HepG2 (cell line): ENCODE results near the gene TEAD3. TPM values are rescaled to one million over a fixed set of nuclear protein-coding genes. Genes with fewer than 3 reads are reported as not detected.

ENCODE experiments used
- ATF7-NPFF ChIP-seq: sonication (generic); formaldehyde crosslinking; IDR thresholded peaks from 2 replicates; pipeline ENCODE4 v1.8.1; 2023; ENCODE audit warnings: mild to moderate bottlenecking, low read depth, missing genetic modification reagents, moderate library complexity
- ELF3 ChIP-seq: IDR thresholded peaks from 2 replicates; pipeline ENCODE4 v1.6.1; 2016; ENCODE audit warnings: missing genetic modification reagents, missing compliant biosample characterization
- ETS1 ChIP-seq: sonication (generic); formaldehyde crosslinking; IDR thresholded peaks from 2 replicates; pipeline ENCODE4 v1.4.0; 2020; ENCODE audit warnings: missing genetic modification reagents
- ETV6 ChIP-seq: sonication (generic); formaldehyde crosslinking; conservative IDR thresholded peaks from 2 replicates; pipeline ENCODE4 v1.4.0; 2020; ENCODE audit warnings: missing genetic modification reagents
- FOSL2 ChIP-seq: sonication (generic); formaldehyde crosslinking; IDR thresholded peaks from 2 replicates; pipeline ENCODE4 v1.4.0; 2020; ENCODE audit warnings: missing genetic modification reagents
- FOXM1 ChIP-seq: sonication (generic); formaldehyde crosslinking; IDR thresholded peaks from 2 replicates; pipeline ENCODE4 v1.5.0; 2020; ENCODE audit warnings: missing genetic modification reagents
- FOXO1 ChIP-seq: sonication (generic); formaldehyde crosslinking; IDR thresholded peaks from 2 replicates; pipeline ENCODE4 v1.4.0; 2020; ENCODE audit warnings: missing genetic modification reagents
- HNF4A ChIP-seq: sonication (generic); formaldehyde crosslinking; IDR thresholded peaks from 2 replicates; pipeline ENCODE4 v1.4.0; 2020; ENCODE audit warnings: missing genetic modification reagents
- HNRNPL ChIP-seq: fragments of 200-400 bp; formaldehyde crosslinking; IDR thresholded peaks from 2 replicates; pipeline ENCODE4 v1.6.1; 2017; ENCODE audit warnings: mild to moderate bottlenecking, low read depth, low read length
- MAZ ChIP-seq, 2 experiments: sonication (generic) in 1 of 2; formaldehyde crosslinking in 1 of 2; IDR thresholded peaks; 2 replicates each; pipeline versions ENCODE4 v1.5.0 to v1.6.1; 2012 to 2020; ENCODE audit warnings: low read depth in 2 of 2, mild to moderate bottlenecking in 2 of 2, borderline replicate concordance in 1 of 2, improper control_type of control experiment in 1 of 2, low read length in 1 of 2, missing genetic modification reagents in 1 of 2, moderate library complexity in 1 of 2
- MED8 ChIP-seq: sonication (generic); formaldehyde crosslinking; IDR thresholded peaks from 2 replicates; pipeline ENCODE4 v1.8.1; 2023; ENCODE audit warnings: mild to moderate bottlenecking, missing genetic modification reagents; ENCODE audit not compliant: insufficient replicate concordance
- MTF1 ChIP-seq: sonication (generic); formaldehyde crosslinking; IDR thresholded peaks from 2 replicates; pipeline ENCODE4 v1.5.0; 2020; ENCODE audit warnings: missing genetic modification reagents
- POGZ ChIP-seq: sonication (generic); formaldehyde crosslinking; IDR thresholded peaks from 2 replicates; pipeline ENCODE4 v1.4.0; 2020; ENCODE audit warnings: mild to moderate bottlenecking, missing genetic modification reagents
- ZNF235 ChIP-seq: sonication (generic); formaldehyde crosslinking; IDR thresholded peaks from 2 replicates; pipeline ENCODE4 v1.8.1; 2023; ENCODE audit warnings: mild to moderate bottlenecking, missing genetic modification reagents, borderline replicate concordance
- ZNF343 ChIP-seq: sonication (generic); formaldehyde crosslinking; IDR thresholded peaks from 2 replicates; pipeline ENCODE4 v1.4.0; 2020; ENCODE audit warnings: mild to moderate bottlenecking, missing genetic modification reagents
- ZNF484 ChIP-seq: sonication (generic); formaldehyde crosslinking; IDR thresholded peaks from 2 replicates; pipeline ENCODE4 v1.5.1; 2020; ENCODE audit warnings: mild to moderate bottlenecking, low read depth, missing genetic modification reagents, borderline replicate concordance
- ZNF496 ChIP-seq: sonication (generic); formaldehyde crosslinking; IDR thresholded peaks from 2 replicates; pipeline ENCODE4 v1.8.1; 2023; ENCODE audit warnings: mild to moderate bottlenecking, moderate library complexity, missing genetic modification reagents; ENCODE audit not compliant: insufficient replicate concordance
- ZNF644 ChIP-seq: IDR thresholded peaks from 2 replicates; pipeline ENCODE4 v1.6.1; 2016; ENCODE audit warnings: low read depth
- ZNF775 ChIP-seq: sonication (generic); formaldehyde crosslinking; IDR thresholded peaks from 2 replicates; pipeline ENCODE4 v1.4.0; 2020; ENCODE audit warnings: missing genetic modification reagents, mild to moderate bottlenecking, moderate library complexity, borderline replicate concordance
- ZNF776 ChIP-seq: sonication (generic); formaldehyde crosslinking; IDR thresholded peaks from 2 replicates; pipeline ENCODE4 v1.4.0; 2020; ENCODE audit warnings: mild to moderate bottlenecking, missing genetic modification reagents
- ZSCAN20 ChIP-seq: sonication (generic); formaldehyde crosslinking; IDR thresholded peaks from 2 replicates; pipeline ENCODE4 v1.4.0; 2020; ENCODE audit warnings: missing genetic modification reagents, mild to moderate bottlenecking, borderline replicate concordance
- polyA plus RNA-seq, 8 experiments: library from polyadenylated mRNA; depleted of rRNA in 3 of 8; stranded (reverse) in 7 of 8; unstranded in 1 of 8; fragments of >200 nt; fragmentation: Illumina TruSeq in 4 of 8; extraction: Trizol in 4 of 8; gene quantifications; 2 replicates each; pipeline versions ENCODE4 v1.2.1 to v1.2.3, GENCODE V29; 2011 to 2016; ENCODE audit warnings: low read depth in 4 of 8, missing spikeins in 1 of 8, mixed read lengths in 1 of 8; ENCODE audit not compliant: insufficient read depth in 1 of 8
- total RNA-seq, 5 experiments: library from RNA; depleted of rRNA; stranded (reverse); fragments of >200 nt; fragmentation: Illumina TruSeq; extraction: Trizol; gene quantifications; 2 replicates each; pipeline ENCODE4 v1.2.3, GENCODE V29; 2016; ENCODE audit warnings: low read depth in 1 of 5
- TF ChIP-seq, protein P1 (sequence below): conservative IDR thresholded peaks from 2 replicates; pipeline ENCODE4 v1.6.1; 2018; ENCODE audit warnings: missing genetic modification reagents

Gene TEAD3
- total and polyA plus RNA-seq, 2 of the 13 experiments (the other 11 are each of a cell fraction or from before 2014, with no cell fraction given), result 15.1 to 16.5 TPM

DNA sequence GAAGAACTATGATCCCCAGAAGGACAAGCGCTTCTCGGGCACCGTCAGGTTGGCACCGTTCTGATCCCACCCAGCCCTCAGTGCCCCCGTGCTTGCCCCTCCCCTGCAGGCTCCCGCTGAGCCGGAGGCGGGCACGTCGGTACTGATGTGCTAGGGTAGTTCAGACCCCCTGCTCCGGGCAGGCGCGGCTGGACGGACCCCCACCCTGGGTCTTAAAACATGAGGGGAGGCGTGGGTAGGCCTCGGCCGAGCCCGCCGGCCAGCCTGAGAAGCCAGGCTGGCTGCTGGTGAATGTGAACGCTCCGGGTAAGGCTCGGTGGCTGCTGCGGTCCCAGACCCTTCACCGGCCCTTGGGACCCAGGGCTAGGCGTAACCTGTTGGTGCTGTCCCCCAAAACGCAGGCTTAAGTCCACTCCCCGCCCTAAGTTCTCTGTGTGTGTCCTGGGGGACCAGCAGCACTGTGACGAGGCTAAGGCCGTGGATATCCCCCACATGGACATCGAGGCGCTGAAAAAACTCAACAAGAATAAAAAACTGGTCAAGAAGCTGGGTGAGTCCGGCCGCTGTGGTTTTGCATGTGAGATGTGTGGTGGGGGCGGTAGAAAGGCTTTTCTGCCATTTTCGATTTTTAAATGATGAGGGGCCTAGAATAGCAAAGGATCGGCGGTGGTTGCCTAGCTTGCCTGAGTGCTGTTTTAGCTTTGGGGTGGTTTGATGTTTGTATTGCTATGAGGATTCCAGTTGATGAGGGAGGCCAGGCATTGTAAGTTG, 27.7 kb downstream of the TEAD3 start (continued):
- TF ChIP-seq FOXM1 (CRISPR knock-in tag) (no peak), ELF3 (CRISPR knock-in tag) (no peak), ZNF644 (no peak), ETS1 (CRISPR knock-in tag) (no peak), ZNF776 (CRISPR knock-in tag) (0 out of 2 replicates have a peak, but pooled peaks have one; percentile 13), MED8 (CRISPR knock-in tag) (peak; percentile 52), ZNF484 (CRISPR knock-in tag) (no peak), POGZ (no peak), MAZ (IDR thresholded peaks at IDR 0.05; ENCODE audit: borderline replicate concordance, low read depth, low read length) (no peak), MAZ (CRISPR knock-in tag; IDR thresholded peaks at IDR 0.05; ENCODE audit: low read depth) (0 out of 2 replicates have a peak, but pooled peaks have one; percentile 15), ETV6 (CRISPR knock-in tag) (no peak), ATF7-NPFF (CRISPR knock-in tag) (peak; percentile 16; the same call in 1 of the 2 replicates), HNRNPL (peak; percentile 83; the same call in 1 of the 2 replicates), FOXO1 (no peak), ZNF496 (CRISPR knock-in tag) (no peak), ZNF775 (CRISPR knock-in tag) (no peak), HNF4A (CRISPR knock-in tag) (no peak), ZNF343 (CRISPR knock-in tag) (no peak), ZNF235 (CRISPR knock-in tag) (0 out of 2 replicates have a peak, but pooled peaks have one; percentile 35), MTF1 (CRISPR knock-in tag) (no peak), FOSL2 (CRISPR knock-in tag) (no peak), ZSCAN20 (CRISPR knock-in tag) (0 out of 2 replicates have a peak, but pooled peaks have one; percentile 38)
- TF ChIP-seq, protein P1, sequence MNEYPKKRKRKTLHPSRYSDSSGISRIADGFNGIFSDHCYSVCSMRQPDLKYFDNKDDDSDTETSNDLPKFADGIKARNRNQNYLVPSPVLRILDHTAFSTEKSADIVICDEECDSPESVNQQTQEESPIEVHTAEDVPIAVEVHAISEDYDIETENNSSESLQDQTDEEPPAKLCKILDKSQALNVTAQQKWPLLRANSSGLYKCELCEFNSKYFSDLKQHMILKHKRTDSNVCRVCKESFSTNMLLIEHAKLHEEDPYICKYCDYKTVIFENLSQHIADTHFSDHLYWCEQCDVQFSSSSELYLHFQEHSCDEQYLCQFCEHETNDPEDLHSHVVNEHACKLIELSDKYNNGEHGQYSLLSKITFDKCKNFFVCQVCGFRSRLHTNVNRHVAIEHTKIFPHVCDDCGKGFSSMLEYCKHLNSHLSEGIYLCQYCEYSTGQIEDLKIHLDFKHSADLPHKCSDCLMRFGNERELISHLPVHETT (CRISPR knock-in tag), result no peak
